ENCODE data around the gene KRT75.

- TF ChIP-seq, protein P1, sequence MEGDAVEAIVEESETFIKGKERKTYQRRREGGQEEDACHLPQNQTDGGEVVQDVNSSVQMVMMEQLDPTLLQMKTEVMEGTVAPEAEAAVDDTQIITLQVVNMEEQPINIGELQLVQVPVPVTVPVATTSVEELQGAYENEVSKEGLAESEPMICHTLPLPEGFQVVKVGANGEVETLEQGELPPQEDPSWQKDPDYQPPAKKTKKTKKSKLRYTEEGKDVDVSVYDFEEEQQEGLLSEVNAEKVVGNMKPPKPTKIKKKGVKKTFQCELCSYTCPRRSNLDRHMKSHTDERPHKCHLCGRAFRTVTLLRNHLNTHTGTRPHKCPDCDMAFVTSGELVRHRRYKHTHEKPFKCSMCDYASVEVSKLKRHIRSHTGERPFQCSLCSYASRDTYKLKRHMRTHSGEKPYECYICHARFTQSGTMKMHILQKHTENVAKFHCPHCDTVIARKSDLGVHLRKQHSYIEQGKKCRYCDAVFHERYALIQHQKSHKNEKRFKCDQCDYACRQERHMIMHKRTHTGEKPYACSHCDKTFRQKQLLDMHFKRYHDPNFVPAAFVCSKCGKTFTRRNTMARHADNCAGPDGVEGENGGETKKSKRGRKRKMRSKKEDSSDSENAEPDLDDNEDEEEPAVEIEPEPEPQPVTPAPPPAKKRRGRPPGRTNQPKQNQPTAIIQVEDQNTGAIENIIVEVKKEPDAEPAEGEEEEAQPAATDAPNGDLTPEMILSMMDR (IDR thresholded peaks at IDR 0.05), result no peak
- no peak for TF ChIP-seq POLR2A (IDR thresholded peaks at IDR 0.05)
Observed at GRCh38 chr12:52377266-52377665, 56.9 kb downstream of the KRT75 start.
